Measurements from ENCODE around the gene AZIN2. TPM values are rescaled to one million over a fixed set of nuclear protein-coding genes. Genes with fewer than 3 reads are reported as not detected.

Gene AZIN2
- total RNA-seq, 1 donor from 2014 or later = 0.98 TPM

DNA sequence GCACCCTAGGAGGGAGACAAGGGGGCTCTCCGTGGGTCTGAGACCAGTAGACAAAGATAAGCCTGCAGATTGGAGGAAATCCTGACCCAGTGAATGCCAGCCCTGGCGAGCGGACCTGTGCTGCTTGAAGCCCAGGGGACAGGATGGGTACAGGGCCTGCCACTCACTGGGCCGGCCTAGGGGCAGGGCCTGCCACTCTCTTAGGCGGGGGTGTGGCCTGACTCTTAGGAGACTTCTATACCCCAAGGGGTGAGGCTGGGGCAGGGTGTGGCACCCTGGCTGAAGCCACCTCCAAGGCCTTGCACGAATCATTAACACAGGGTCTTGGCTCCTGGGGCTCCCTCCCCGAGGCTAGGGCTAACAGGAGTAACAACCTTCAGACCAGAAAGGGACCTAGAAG is 70.2 kb downstream of the AZIN2 start:
- no peak overlapping the region for H3K4me3 ChIP-seq (ENCODE audit: low read depth, low read length)
- DNase-seq (ENCODE audit: low read depth) = no peak
- TF ChIP-seq, protein P1, sequence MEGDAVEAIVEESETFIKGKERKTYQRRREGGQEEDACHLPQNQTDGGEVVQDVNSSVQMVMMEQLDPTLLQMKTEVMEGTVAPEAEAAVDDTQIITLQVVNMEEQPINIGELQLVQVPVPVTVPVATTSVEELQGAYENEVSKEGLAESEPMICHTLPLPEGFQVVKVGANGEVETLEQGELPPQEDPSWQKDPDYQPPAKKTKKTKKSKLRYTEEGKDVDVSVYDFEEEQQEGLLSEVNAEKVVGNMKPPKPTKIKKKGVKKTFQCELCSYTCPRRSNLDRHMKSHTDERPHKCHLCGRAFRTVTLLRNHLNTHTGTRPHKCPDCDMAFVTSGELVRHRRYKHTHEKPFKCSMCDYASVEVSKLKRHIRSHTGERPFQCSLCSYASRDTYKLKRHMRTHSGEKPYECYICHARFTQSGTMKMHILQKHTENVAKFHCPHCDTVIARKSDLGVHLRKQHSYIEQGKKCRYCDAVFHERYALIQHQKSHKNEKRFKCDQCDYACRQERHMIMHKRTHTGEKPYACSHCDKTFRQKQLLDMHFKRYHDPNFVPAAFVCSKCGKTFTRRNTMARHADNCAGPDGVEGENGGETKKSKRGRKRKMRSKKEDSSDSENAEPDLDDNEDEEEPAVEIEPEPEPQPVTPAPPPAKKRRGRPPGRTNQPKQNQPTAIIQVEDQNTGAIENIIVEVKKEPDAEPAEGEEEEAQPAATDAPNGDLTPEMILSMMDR (conservative IDR thresholded peaks at IDR 0.05; ENCODE audit: low read depth, low read length) = no peak

DNA sequence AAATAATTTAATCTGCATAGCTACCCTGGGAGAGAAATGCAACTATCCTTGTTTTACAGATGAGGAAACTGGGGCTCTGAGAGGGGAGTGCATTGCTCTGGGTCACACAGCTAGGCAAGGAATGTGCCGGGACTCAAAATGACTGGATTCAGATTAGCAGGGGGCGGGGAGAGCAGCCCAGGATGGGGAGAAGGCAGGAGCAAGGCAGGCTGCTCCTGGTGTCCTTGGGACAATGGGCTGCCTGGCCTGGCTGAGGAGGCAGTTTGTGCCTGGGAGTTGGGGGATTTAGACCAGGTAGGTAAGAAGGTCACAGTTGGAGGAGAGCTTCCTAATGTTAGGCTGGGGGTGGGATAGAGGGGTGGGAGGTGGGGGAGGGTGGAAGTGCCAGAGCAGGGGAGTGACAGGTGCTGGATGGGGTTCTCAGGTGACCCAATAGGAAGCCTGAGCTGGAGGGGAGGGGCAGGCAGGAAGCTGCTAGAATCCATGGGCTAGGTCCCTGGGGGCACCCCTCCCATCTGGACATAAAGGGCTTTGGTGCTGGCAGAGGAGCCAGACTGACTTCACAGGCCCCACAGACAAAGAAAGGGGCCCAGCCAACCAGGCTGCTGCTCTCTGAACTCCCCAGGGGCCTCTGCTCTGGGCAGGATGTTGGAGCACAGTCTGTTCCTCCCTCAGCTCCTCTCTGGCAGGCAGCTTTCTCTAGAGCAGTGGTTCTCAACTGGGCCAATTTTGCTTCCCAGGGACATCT is 71.9 kb downstream of the AZIN2 start:
- DNase-seq (ENCODE audit: low read depth) = no peak
- TF ChIP-seq, protein P1 (conservative IDR thresholded peaks at IDR 0.05; ENCODE audit: low read depth, low read length) = no peak
- H3K4me3 ChIP-seq (ENCODE audit: low read depth, low read length) = no peak overlapping the region

DNA sequence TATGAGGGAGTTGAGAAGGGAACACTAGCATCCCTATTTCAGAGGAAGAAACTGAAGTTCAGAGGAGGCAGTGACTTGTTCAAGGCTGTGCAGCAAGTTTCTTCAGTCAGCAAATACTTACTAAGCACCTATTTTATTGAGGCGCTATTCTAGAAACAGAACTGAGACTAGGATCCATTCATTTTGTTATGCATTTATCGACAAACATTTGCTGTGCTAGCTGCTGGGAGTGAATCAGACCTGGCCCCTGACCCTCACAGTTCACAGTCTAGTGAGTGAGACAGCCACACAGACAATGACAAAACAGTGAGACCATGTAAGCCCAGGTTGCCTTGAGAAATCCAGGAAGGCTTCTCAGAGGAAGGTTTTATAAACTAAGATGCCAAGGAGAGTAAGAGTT is 72.7 kb downstream of the AZIN2 start:
- no peak for DNase-seq (ENCODE audit: low read depth)
- H3K4me3 ChIP-seq (ENCODE audit: low read depth, low read length) = no peak overlapping the region
- TF ChIP-seq, protein P1 (conservative IDR thresholded peaks at IDR 0.05; ENCODE audit: low read depth, low read length) = no peak

DNA sequence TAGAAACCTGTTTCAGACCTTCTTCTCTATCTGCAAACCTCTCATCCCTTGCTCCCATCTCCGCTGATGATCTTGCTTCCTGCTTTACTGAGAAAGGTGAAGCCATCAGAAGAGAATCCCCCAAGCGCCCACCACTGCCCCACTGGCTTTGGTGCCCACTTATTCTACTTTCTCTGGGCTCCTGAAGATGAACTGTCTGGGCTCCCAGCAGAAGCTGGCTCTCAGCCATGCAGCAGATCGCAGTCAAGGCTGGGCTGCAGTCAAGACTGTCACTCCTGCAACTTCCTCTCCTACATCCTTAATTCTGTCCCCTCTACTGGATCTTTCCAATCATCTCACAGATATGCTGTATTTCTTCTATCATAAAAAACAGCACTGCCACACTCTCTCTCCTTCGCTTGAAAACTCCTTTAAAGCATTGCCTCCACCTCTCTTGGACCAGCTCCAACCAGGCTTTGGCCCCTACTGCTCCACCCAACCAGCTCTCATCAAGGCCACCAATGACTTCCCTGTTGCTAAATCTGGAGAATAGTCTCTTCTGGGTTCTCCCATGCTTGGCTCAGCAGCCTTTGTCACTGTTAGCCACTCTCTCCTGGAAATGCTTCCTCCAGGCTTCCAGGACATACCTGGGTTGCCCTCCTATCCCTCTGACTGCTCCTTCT is 75.1 kb downstream of the AZIN2 start:
- H3K4me3 ChIP-seq (ENCODE audit: low read depth, low read length) = no peak overlapping the region
- DNase-seq (ENCODE audit: low read depth) = no peak

DNA sequence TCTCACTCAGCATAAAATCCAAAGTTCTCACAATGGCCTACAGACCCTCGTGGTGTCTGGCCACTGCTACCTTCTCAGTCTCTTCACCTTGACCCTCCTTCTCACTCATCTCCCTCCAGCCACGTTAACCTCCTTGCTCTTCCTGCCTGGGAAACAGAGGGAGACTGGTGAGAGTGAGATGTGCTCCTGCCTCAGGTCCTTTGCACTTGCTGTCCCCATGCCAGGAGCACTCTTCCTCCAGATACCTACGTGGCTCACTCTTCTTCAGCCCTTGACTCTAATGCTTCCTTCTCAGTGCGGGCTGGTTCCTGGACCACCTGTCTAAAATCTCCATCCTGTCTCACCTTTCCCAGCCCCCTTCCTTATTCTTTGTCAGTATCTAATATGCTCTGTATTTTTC is 76.2 kb downstream of the AZIN2 start:
- TF ChIP-seq, protein P1 (conservative IDR thresholded peaks at IDR 0.05; ENCODE audit: low read depth, low read length) = no peak
- DNase-seq (ENCODE audit: low read depth) = no peak
- H3K4me3 ChIP-seq (ENCODE audit: low read depth, low read length) = no peak overlapping the region

More for the DNA sequence above, 75.1 kb downstream of the AZIN2 start:
- TF ChIP-seq, protein P1 (conservative IDR thresholded peaks at IDR 0.05; ENCODE audit: low read depth, low read length) = no peak

DNA sequence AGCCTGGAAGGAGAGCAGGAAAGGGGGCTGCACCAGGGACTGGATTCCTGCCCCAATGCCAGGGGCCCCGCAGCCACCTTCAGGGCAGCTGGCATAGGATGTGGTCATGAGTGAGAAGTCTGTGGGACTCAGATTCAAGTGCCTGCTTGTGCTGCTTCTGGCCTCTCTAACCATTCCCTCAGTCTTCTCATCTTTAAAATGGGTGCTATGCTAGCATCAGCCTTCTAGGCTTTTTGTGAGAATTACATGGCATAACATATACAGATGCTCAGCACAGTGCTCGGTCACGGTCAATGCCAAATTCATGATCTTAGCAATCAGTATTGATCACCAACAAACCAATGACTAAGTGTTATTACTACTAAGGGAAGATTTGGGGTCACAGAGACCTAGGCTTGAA is 77.4 kb downstream of the AZIN2 start:
- TF ChIP-seq, protein P1 (conservative IDR thresholded peaks at IDR 0.05; ENCODE audit: low read depth, low read length) = no peak
- DNase-seq (ENCODE audit: low read depth) = no peak
- no peak overlapping the region for H3K4me3 ChIP-seq (ENCODE audit: low read depth, low read length)

Data from epithelial cell of proximal tubule (primary cell).